MM.1S (cell line): ENCODE measurements around the gene FLT4.
"Not testable (repeated sequence)": the region's sequence is repeated elsewhere in the genome, so short reads cannot be mapped to it uniquely, and the experiment has no call there.

Experiments
- DNase-seq: peaks from one replicate; pipeline ENCODE4 v3.0.0-alpha.2; 2015
- H2AFZ ChIP-seq: fragments of 300-600 bp; sonication (generic); 2 replicates; pipeline ENCODE4 v1.6.0; 2016; ENCODE audit warnings: antibody characterized with exemption, low read length
- H3F3A ChIP-seq: fragments of 300-600 bp; sonication (generic); 2 replicates; pipeline ENCODE4 v1.6.1; 2016; ENCODE audit warnings: mild to moderate bottlenecking, antibody characterized with exemption, low read length, moderate library complexity, mixed read lengths; ENCODE audit not compliant: insufficient read depth
- H3K27ac ChIP-seq: fragments of 300-600 bp; sonication (generic); 2 replicates; pipeline ENCODE4 v1.5.1; 2016; ENCODE audit warnings: mild to moderate bottlenecking, low read length
- H3K27me3 ChIP-seq: fragments of 300-600 bp; sonication (generic); replicated peaks from 2 replicates; pipeline ENCODE4 v1.6.0; 2016; ENCODE audit warnings: low read length; ENCODE audit not compliant: insufficient read depth
- H3K36me3 ChIP-seq: fragments of 300-600 bp; sonication (generic); replicated peaks from 2 replicates; pipeline ENCODE4 v1.6.1; 2016; ENCODE audit warnings: mild to moderate bottlenecking, low read length, mixed read lengths; ENCODE audit not compliant: insufficient read depth
- H3K4me1 ChIP-seq: fragments of 300-600 bp; sonication (generic); 2 replicates; pipeline ENCODE4 v1.6.1; 2016; ENCODE audit warnings: low read length, mixed read lengths
- H3K4me2 ChIP-seq: fragments of 300-600 bp; sonication (generic); 2 replicates; pipeline ENCODE4 v1.6.0; 2016; ENCODE audit warnings: low read depth, low read length
- H3K4me3 ChIP-seq: fragments of 300-600 bp; sonication (generic); 2 replicates; pipeline ENCODE4 v1.5.1; 2016; ENCODE audit warnings: low read length, mixed read lengths
- H3K79me2 ChIP-seq: fragments of 300-600 bp; sonication (generic); 2 replicates; pipeline ENCODE4 v1.6.1; 2016; ENCODE audit warnings: mixed run types, low read length, mixed read lengths
- H3K9ac ChIP-seq: fragments of 300-600 bp; sonication (generic); 2 replicates; pipeline ENCODE4 v1.6.1; 2016; ENCODE audit warnings: low read length, mixed read lengths
- H3K9me2 ChIP-seq: fragments of 300-600 bp; sonication (generic); replicated peaks from 2 replicates; pipeline ENCODE4 v1.6.1; 2016; ENCODE audit warnings: mild to moderate bottlenecking, low read length, mixed read lengths; ENCODE audit not compliant: insufficient read depth
- H3K9me3 ChIP-seq: fragments of 300-600 bp; sonication (generic); replicated peaks from 2 replicates; pipeline ENCODE4 v1.6.1; 2016; ENCODE audit warnings: mild to moderate bottlenecking, low read length, mixed read lengths; ENCODE audit not compliant: insufficient read depth
- H4K20me1 ChIP-seq: fragments of 300-600 bp; sonication (generic); 2 replicates; pipeline ENCODE4 v1.6.1; 2016; ENCODE audit warnings: mild to moderate bottlenecking, low read length, moderate library complexity, mixed read lengths; ENCODE audit not compliant: insufficient read depth
- EZH2 ChIP-seq: fragments of 300-600 bp; sonication (generic); optimal IDR thresholded peaks from 2 replicates; pipeline ENCODE3; 2017; ENCODE audit warnings: low read depth, mild to moderate bottlenecking, antibody characterized with exemption, low read length, mixed read lengths
- EZH2phosphoT487 ChIP-seq: fragments of 300-600 bp; sonication (generic); IDR thresholded peaks from 2 replicates; pipeline ENCODE4 v1.6.1; 2018; ENCODE audit warnings: antibody characterized with exemption, low read length
- TF ChIP-seq, protein P1 (sequence below): fragments of 300-600 bp; sonication (generic); IDR thresholded peaks from 2 replicates; pipeline ENCODE4 v1.5.1; 2016; ENCODE audit warnings: antibody characterized with exemption, low read length, mixed read lengths

FLT4 gene

DNA sequence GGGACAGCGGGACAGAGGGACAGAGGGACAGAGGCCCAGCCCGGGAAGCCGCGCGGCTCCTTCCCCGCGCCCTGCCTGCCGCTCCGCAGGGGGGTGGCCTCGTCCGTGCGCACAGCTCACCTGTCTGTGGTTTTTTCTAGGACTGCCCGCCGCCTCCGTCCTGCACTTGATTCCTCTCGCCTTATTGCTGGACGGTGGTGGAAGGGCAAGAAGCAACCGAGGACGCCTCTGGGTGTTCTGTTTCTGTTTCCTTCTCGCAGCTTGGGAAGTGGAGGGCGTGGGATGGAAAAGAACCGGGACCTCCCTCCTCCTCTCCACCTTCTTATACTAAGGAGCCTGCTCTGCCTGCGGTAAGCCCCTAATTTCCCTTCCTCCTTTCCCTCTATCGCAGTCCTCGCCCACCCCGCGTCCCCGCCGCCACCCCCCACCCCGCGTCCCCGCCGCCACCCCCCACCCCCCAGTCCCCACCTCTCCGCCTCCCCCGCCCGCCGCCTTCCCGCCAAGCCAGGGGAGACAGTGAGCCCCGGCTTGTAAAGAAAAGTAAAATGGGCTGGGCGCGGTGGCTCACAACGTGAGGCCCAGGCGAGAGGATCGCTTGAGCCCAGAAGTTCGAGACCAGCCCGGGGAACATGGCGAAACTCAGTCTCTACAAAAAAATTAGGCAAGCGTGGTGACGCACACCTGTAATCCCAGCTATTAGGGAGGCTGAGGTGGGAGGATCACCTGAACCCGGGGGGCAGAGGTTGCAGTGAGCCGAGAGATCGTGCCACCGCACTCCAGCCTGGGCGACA is 9.6 kb upstream of the FLT4 start:
- no peak overlapping the region for H3K27ac ChIP-seq
- H3K9me3 ChIP-seq: no peaks in the 10 kb centered on the region
- H2AFZ ChIP-seq: no peak overlapping the region
- H3K4me3 ChIP-seq: no peak overlapping the region
- no peaks in the 10 kb centered on the region for H3K36me3 ChIP-seq
- DNase-seq: no peak
- no peaks in the 10 kb centered on the region for H3K79me2 ChIP-seq
- H3K4me1 ChIP-seq: no peaks in the 10 kb centered on the region
- H4K20me1 ChIP-seq: no peaks in the 10 kb centered on the region
- no peaks in the 10 kb centered on the region for H3F3A ChIP-seq
- no peak overlapping the region for H3K9ac ChIP-seq
- no peaks in the 10 kb centered on the region for H3K9me2 ChIP-seq
- no peak overlapping the region for H3K4me2 ChIP-seq
- peaks cover 36% of the 10 kb centered on the region; the same call in 1 of the 2 replicates for H3K27me3 ChIP-seq
- TF ChIP-seq EZH2phosphoT487: no peak
- no peak for TF ChIP-seq EZH2
- TF ChIP-seq, protein P1, sequence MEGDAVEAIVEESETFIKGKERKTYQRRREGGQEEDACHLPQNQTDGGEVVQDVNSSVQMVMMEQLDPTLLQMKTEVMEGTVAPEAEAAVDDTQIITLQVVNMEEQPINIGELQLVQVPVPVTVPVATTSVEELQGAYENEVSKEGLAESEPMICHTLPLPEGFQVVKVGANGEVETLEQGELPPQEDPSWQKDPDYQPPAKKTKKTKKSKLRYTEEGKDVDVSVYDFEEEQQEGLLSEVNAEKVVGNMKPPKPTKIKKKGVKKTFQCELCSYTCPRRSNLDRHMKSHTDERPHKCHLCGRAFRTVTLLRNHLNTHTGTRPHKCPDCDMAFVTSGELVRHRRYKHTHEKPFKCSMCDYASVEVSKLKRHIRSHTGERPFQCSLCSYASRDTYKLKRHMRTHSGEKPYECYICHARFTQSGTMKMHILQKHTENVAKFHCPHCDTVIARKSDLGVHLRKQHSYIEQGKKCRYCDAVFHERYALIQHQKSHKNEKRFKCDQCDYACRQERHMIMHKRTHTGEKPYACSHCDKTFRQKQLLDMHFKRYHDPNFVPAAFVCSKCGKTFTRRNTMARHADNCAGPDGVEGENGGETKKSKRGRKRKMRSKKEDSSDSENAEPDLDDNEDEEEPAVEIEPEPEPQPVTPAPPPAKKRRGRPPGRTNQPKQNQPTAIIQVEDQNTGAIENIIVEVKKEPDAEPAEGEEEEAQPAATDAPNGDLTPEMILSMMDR: no peak

DNA sequence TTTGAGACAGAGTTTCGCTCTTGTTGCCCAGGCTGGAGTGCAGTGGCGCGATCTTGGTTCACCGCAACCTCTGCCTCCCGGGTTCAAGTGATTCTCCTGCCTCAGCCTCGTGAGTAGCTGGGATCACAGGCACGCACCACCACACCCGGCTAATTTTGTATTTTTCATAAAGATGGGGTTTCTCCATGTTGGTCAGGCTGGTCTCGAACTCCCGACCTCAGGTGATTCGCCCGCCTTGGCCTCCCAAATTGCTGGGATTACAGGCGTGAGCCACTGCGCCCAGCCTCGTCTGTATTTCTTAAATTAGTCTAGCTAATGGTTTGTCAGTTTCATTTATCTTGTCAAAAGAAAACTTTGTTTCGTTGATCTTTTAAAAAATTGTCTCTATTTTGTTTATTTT is 5.8 kb upstream of the FLT4 start:
- H4K20me1 ChIP-seq, H3K9ac ChIP-seq, H3F3A ChIP-seq, DNase-seq, H3K4me1 ChIP-seq, H3K9me3 ChIP-seq, H3K9me2 ChIP-seq, H3K4me2 ChIP-seq, H3K79me2 ChIP-seq, H3K27ac ChIP-seq, H2AFZ ChIP-seq, H3K36me3 ChIP-seq, H3K4me3 ChIP-seq: not testable (repeated sequence)
- peaks cover 56% of the 10 kb centered on the region for H3K27me3 ChIP-seq

DNA sequence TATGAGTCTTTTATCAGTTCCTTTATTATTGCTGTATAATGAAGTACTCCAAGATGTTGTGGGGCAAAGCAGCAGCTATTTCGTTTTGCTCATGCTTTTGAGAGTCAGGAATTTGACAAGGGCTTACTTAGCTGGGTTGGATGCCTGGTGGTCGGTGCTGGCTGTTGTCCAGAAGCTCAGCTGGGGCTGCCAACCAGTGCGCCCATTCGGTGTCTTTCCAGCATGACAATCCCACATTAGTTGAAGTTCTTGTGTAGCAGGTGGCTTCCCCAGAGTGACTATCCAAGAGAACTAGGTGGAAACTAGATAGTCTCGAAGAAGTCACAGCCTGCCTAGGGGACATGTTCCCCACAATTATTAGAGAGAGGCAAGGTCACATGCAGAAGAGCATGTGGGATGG is 3.4 kb upstream of the FLT4 start:
- Histone ChIP-seq H3K4me3 (no peak overlapping the region), H3K4me2 (no peak overlapping the region), H3K36me3 (no peaks in the 10 kb centered on the region), H3K27me3 (peaks cover 57% of the 10 kb centered on the region), H3K9me3 (no peaks in the 10 kb centered on the region), H3F3A (no peaks in the 10 kb centered on the region), H3K4me1 (no peaks in the 10 kb centered on the region), H3K27ac (no peak overlapping the region), H3K9me2 (no peaks in the 10 kb centered on the region), H2AFZ (no peak overlapping the region), H3K79me2 (no peaks in the 10 kb centered on the region), H4K20me1 (no peaks in the 10 kb centered on the region), H3K9ac (no peak overlapping the region)
- no peak for DNase-seq
- TF ChIP-seq, protein P1: no peak
- no peak for TF ChIP-seq EZH2phosphoT487
- TF ChIP-seq EZH2: no peak

DNA sequence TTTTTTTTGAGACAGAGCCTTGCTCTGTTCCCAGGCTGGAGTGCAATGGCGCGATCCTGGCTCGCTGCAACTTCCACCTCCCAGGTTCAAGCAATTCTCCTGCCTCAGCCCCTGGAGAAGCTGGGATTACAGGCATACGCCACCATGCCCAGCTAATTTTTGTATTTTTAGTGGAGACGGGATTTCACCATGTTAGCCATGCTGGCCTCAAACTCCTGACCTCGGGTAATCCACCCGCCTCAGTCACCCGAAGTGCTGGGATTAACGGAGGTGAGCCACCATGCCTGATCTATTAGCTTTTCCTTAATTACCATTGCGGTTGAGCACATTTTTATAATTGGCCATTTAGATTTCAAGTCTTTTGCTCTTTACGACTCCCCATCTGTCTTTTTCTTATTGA is 2.9 kb upstream of the FLT4 start:
- peaks cover 57% of the 10 kb centered on the region for H3K27me3 ChIP-seq
- TF ChIP-seq EZH2 (no peak), EZH2phosphoT487 (no peak)
- TF ChIP-seq, protein P1: no peak
- H3F3A ChIP-seq: no peaks in the 10 kb centered on the region

More for the DNA sequence above, 2.9 kb upstream of the FLT4 start:
- H3K9me3 ChIP-seq: no peaks in the 10 kb centered on the region
- no peaks in the 10 kb centered on the region for H3K4me1 ChIP-seq
- no peaks in the 10 kb centered on the region for H4K20me1 ChIP-seq
- no peak for DNase-seq
- H2AFZ ChIP-seq: no peak overlapping the region
- H3K4me3 ChIP-seq: no peak overlapping the region
- H3K36me3 ChIP-seq: no peaks in the 10 kb centered on the region
- H3K27ac ChIP-seq: no peak overlapping the region
- no peak overlapping the region for H3K4me2 ChIP-seq
- no peak overlapping the region for H3K9ac ChIP-seq
- no peaks in the 10 kb centered on the region for H3K9me2 ChIP-seq
- H3K79me2 ChIP-seq: no peaks in the 10 kb centered on the region
